Spleen (tissue), 11 donors: ENCODE data around the gene TMEM140. TPM values are rescaled to one million over a fixed set of nuclear protein-coding genes. Genes with fewer than 3 reads are reported as not detected.
"Not testable (repeated sequence)": the region's sequence is repeated elsewhere in the genome, so short reads cannot be mapped to it uniquely, and the experiment has no call there.

Experiments
- DNase-seq: peaks from one replicate; pipeline ENCODE4 v3.0.0-alpha.2; 2020
- H3K27ac ChIP-seq, 8 donors: fragments of 200-600 bp; sonication (generic) in 7 of 8; 1 replicate in 4 of 8; 2 replicates in 4 of 8; pipeline versions ENCODE4 v1.5.0 to v1.8.0; 2016 to 2021; ENCODE audit warnings: inconsistent platforms in 4 of 8, mild to moderate bottlenecking in 4 of 8, moderate library complexity in 1 of 8
- H3K27me3 ChIP-seq, 7 donors: fragments of 200-600 bp; sonication (generic) in 6 of 7; replicated peaks in 1 of 7; 1 replicate in 4 of 7; 2 replicates in 3 of 7; pipeline versions ENCODE4 v1.5.0 to v1.8.0; 2016 to 2021; ENCODE audit warnings: inconsistent platforms in 3 of 7, mild to moderate bottlenecking in 1 of 7
- H3K36me3 ChIP-seq, 6 donors: fragments of 200-600 bp; sonication (generic) in 5 of 6; 1 replicate in 4 of 6; 2 replicates in 2 of 6; pipeline versions ENCODE4 v1.5.0 to v1.8.0; 2016 to 2021; ENCODE audit warnings: inconsistent platforms in 2 of 6
- H3K4me1 ChIP-seq, 6 donors: fragments of 200-600 bp; sonication (generic) in 5 of 6; 1 replicate in 3 of 6; 2 replicates in 3 of 6; pipeline versions ENCODE4 v1.5.0 to v1.8.0; 2016 to 2021; ENCODE audit warnings: inconsistent platforms in 3 of 6
- H3K4me3 ChIP-seq, 8 donors: fragments of 200-600 bp; sonication (generic) in 7 of 8; 1 replicate in 4 of 8; 2 replicates in 4 of 8; pipeline versions ENCODE4 v1.5.0 to v1.8.0; 2016 to 2021; ENCODE audit warnings: inconsistent platforms in 4 of 8, mild to moderate bottlenecking in 4 of 8, moderate library complexity in 2 of 8
- H3K9me3 ChIP-seq, 8 donors: fragments of 200-600 bp; sonication (generic) in 7 of 8; 1 replicate in 4 of 8; 2 replicates in 4 of 8; pipeline versions ENCODE4 v1.5.0 to v1.8.0; 2016 to 2021; ENCODE audit warnings: inconsistent platforms in 4 of 8
- POLR2A ChIP-seq, 3 donors: fragments of 450-650 bp; IDR thresholded peaks; one replicate each; pipeline ENCODE4 v1.5.1; 2017; ENCODE audit warnings: antibody characterized with exemption in 3 of 3, mild to moderate bottlenecking in 1 of 3
- POLR2AphosphoS5 ChIP-seq, 3 donors: sonication (generic); formaldehyde crosslinking; IDR thresholded peaks; one replicate each; pipeline ENCODE4 v1.5.1; 2017; ENCODE audit warnings: antibody characterized with exemption in 3 of 3
- WGBS, 5 donors: extraction: QIAGEN DNeasy Blood & Tissue Kit in 3 of 5; methylation state at CpG; one replicate each; pipeline versions ENCODE4 v1.1.5 to v1.1.7; 2013 to 2018; 5-methylcytosine and 5-hydroxymethylcytosine counted together
- intact Hi-C: fragments of 100-400 bp; cut with DNase I; formaldehyde crosslinking; loops from one replicate; pipeline ENCODE4 v1.15.0; 2023; ENCODE audit warnings: low total_unique reads
- polyA plus RNA-seq, 3 donors: library from polyadenylated mRNA; stranded (reverse); fragments of 200-250 nt; gene quantifications; one replicate each; pipeline ENCODE4 v1.2.1, GENCODE V29; 2013
- total RNA-seq, 7 donors: library from RNA; depleted of rRNA in 3 of 7; stranded (reverse); fragments of >200 nt in 3 of 7; fragmentation: NEBNext Ultra II Directional in 4 of 7; extraction: Animal tissue kit (Norgen Biotek cat#: 25700) in 4 of 7; gene quantifications; one replicate each; pipeline versions ENCODE4 v1.1.0 to v1.2.1, GENCODE V29; 2016 to 2021
- TF ChIP-seq, protein P1 (sequence below), 11 experiments: fragments of 200-600 bp in 7 of 11; fragments of 450-650 bp in 4 of 11; sonication (generic) in 4 of 11; IDR thresholded peaks in 8 of 11; conservative IDR thresholded peaks in 3 of 11; 1 replicate in 7 of 11; 2 replicates in 4 of 11; pipeline versions ENCODE4 v1.4.0 to v1.8.0; 2016 to 2021; ENCODE audit warnings: antibody characterized with exemption in 11 of 11, inconsistent platforms in 4 of 11, mild to moderate bottlenecking in 1 of 11
- donor health status: healthy with polysubstance abuse.
- donor health status: DM: no; HTN: no; CAD: no; lungs with moderate emphysema.
- donor health status: DM: no; HTN: no; CAD: no.
- donor health status: Bipolar disorder and iron deficiency.
- donor health status: healthy.
- donor health status: DM: no; HTN: no; CAD: no.
- donor health status: DM: yes; HTN: yes; CAD: no.

TMEM140 gene
- total and polyA plus RNA-seq, 10 donors: 7.0 to 76.1 (median 43.4) TPM

DNA sequence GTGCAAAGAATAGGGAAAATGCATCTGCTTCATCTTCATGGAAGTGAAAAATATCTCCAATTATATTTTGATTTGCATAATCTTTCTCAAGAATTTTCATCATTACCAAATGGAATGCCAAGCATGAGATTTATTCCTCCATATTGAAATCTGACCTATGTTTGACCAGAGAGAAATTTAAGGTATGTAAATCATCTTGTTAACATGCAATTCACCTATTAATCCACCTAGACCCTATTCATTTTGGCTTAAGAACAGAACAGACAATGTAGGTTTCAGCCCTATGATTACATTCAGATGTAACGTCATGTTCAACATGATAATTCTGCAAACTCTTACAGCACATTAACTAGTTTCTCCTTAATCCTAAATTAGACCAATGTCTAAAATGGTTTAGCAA, 30.8 kb upstream of the TMEM140 start:
- H3K27ac ChIP-seq: no peak overlapping the region
- no peaks in the 10 kb centered on the region for H3K4me1 ChIP-seq
- WGBS, 5 donors: 93 to 100% (median 94%) methylated on average over 1 of the region's 1 CpG
- peaks cover 0 to 24% (median 18%) of the 10 kb centered on the region in 8 donors for H3K9me3 ChIP-seq
- TF ChIP-seq POLR2AphosphoS5 (IDR thresholded peaks at IDR 0.05): no peak
- TF ChIP-seq POLR2A (IDR thresholded peaks at IDR 0.05): no peak
- TF ChIP-seq, protein P1, sequence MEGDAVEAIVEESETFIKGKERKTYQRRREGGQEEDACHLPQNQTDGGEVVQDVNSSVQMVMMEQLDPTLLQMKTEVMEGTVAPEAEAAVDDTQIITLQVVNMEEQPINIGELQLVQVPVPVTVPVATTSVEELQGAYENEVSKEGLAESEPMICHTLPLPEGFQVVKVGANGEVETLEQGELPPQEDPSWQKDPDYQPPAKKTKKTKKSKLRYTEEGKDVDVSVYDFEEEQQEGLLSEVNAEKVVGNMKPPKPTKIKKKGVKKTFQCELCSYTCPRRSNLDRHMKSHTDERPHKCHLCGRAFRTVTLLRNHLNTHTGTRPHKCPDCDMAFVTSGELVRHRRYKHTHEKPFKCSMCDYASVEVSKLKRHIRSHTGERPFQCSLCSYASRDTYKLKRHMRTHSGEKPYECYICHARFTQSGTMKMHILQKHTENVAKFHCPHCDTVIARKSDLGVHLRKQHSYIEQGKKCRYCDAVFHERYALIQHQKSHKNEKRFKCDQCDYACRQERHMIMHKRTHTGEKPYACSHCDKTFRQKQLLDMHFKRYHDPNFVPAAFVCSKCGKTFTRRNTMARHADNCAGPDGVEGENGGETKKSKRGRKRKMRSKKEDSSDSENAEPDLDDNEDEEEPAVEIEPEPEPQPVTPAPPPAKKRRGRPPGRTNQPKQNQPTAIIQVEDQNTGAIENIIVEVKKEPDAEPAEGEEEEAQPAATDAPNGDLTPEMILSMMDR (IDR thresholded peaks at IDR 0.05 in 8 of 11, conservative IDR thresholded peaks at IDR 0.05 in 3 of 11): no peak
- DNase-seq: no peak
- H3K27me3 ChIP-seq: no peaks in the 10 kb centered on the region
- no peak overlapping the region for H3K4me3 ChIP-seq
- no peaks in the 10 kb centered on the region for H3K36me3 ChIP-seq
- intact Hi-C loops: no loop called here

- H3K9me3 ChIP-seq: peaks cover 0 to 24% (median 18%) of the 10 kb centered on the region in 8 donors
- WGBS, 5 donors: 80 to 100% (median 92%) methylated on average over 1 to 6 of the region's 6 CpGs
- H3K27ac ChIP-seq: no peak overlapping the region
- H3K27me3 ChIP-seq: no peaks in the 10 kb centered on the region
- H3K4me1 ChIP-seq: no peaks in the 10 kb centered on the region
- TF ChIP-seq POLR2A (IDR thresholded peaks at IDR 0.05): no peak
- no peak for TF ChIP-seq POLR2AphosphoS5 (IDR thresholded peaks at IDR 0.05)
- TF ChIP-seq, protein P1 (IDR thresholded peaks at IDR 0.05 in 8 of 11, conservative IDR thresholded peaks at IDR 0.05 in 3 of 11): no peak
- no peaks in the 10 kb centered on the region for H3K36me3 ChIP-seq
- no peak for DNase-seq
- intact Hi-C loops: no loop called here
- H3K4me3 ChIP-seq: no peak overlapping the region
Measured at GRCh38 chr7:135121868-135122267, 26.0 kb upstream of the TMEM140 start.

DNA sequence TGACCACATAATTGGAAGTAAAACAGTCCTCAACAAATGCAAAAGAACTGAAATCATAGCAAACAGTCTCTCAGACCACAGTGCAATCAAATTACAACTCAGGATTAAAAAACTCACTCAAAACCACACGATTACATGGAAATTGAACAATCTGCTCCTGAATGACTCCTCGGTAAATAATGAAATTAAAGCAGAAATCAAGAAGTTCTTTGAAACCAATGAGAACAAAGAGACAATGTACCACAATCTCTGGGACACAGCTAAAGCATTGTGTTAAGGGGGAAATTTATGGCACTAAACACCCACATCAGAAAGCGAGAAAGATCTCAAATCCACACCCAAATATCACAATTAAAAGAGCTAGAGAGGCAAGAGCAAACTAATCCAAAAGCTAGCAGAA, 23.2 kb upstream of the TMEM140 start:
- 90 to 97% (median 95%) methylated on average over 3 of the region's 3 CpGs for WGBS, 5 donors
- H3K9me3 ChIP-seq: peaks cover 0 to 17% (median 14%) of the 10 kb centered on the region in 8 donors
- intact Hi-C loops, DNase-seq, H3K27me3 ChIP-seq, H3K36me3 ChIP-seq, H3K4me1 ChIP-seq, H3K27ac ChIP-seq, H3K4me3 ChIP-seq: not testable (repeated sequence)

DNA sequence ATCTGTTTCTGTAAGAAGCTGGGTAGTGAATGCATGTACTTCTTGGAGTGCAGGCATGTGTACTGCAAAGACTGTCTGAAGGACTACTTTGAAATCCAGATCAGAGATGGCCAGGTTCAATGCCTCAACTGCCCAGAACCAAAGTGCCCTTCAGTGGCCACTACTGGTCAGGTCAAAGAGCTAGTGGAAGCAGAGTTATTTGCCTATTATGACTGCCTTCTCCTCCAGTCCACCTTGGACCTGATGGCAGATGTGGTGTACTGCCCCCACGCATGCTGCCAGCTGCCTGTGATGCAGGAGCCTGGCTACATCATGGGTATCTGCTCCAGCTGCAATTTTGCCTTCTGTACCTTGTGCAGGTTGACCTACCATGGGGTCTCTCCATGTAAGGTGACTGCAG, 18.9 kb upstream of the TMEM140 start:
- no peaks in the 10 kb centered on the region for H3K36me3 ChIP-seq
- H3K9me3 ChIP-seq: peaks cover 0 to 16% (median 14%) of the 10 kb centered on the region in 8 donors
- WGBS, 5 donors: 75 to 100% (median 97%) methylated on average over 1 of the region's 1 CpG
- no peak overlapping the region for H3K27ac ChIP-seq
- DNase-seq: no peak
- H3K4me1 ChIP-seq: no peaks in the 10 kb centered on the region
- TF ChIP-seq POLR2A (IDR thresholded peaks at IDR 0.05): no peak
- TF ChIP-seq, protein P1 (IDR thresholded peaks at IDR 0.05 in 8 of 11, conservative IDR thresholded peaks at IDR 0.05 in 3 of 11): no peak
- TF ChIP-seq POLR2AphosphoS5 (IDR thresholded peaks at IDR 0.05): no peak
- H3K4me3 ChIP-seq: no peak overlapping the region
- intact Hi-C loops: no loop called here
- H3K27me3 ChIP-seq: no peaks in the 10 kb centered on the region

DNA sequence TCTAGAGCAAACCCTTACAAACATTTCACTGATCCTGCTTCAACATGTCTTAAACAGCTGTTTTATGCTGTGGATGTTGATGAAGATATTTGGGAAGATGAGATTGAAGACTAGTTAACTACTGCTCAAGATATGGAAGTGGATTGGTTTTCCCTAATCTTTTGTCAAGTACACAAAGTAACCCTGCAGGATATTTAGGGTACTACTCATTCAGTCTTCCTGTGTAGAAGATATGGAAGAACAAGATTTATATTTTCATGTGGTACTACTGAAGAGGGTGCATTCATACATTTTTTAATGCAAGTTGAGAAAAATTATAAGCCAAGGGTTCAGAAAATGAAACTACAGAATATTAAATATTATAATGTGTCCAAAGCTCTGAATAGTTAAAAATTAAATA, 18.3 kb upstream of the TMEM140 start:
- intact Hi-C loops: no loop called here
- Histone ChIP-seq H3K4me1 (no peaks in the 10 kb centered on the region), H3K9me3 (peaks cover 0 to 16% (median 14%) of the 10 kb centered on the region in 8 donors), H3K27me3 (no peaks in the 10 kb centered on the region), H3K36me3 (no peaks in the 10 kb centered on the region), H3K4me3 (no peak overlapping the region), H3K27ac (no peak overlapping the region)
- no peak for DNase-seq
- TF ChIP-seq POLR2A (IDR thresholded peaks at IDR 0.05): no peak
- TF ChIP-seq POLR2AphosphoS5 (IDR thresholded peaks at IDR 0.05): no peak
- TF ChIP-seq, protein P1 (IDR thresholded peaks at IDR 0.05 in 8 of 11, conservative IDR thresholded peaks at IDR 0.05 in 3 of 11): no peak
